ENCODE measurements around the gene C1GALT1C1L.
"Not testable (repeated sequence)": the region's sequence is repeated elsewhere in the genome, so short reads cannot be mapped to it uniquely, and the experiment has no call there.

C1GALT1C1L gene

GRCh38 chr2:43676322-43677050, at the start of gene C1GALT1C1L:
Gene C1GALT1C1L, minus strand, starts transcription at chr2:43676429. Its CDS starts 107 bp downstream, at chr2:43676322.
- DNase-seq (ENCODE audit: low read depth in 2 of 2), result peak in 1 of 2 donors; percentile 5

- no peak for DNase-seq (ENCODE audit: low read depth in 2 of 2)
Measured at GRCh38 chr2:43725711-43726246, 49.5 kb upstream of the C1GALT1C1L start.

- no peak for DNase-seq (ENCODE audit: low read depth in 2 of 2)
Measured at GRCh38 chr2:43724728-43725526, 48.7 kb upstream of the C1GALT1C1L start.

- no peak for DNase-seq (ENCODE audit: low read depth in 2 of 2)
Measured at GRCh38 chr2:43718530-43719124, 42.4 kb upstream of the C1GALT1C1L start.

- no peak for DNase-seq (ENCODE audit: low read depth in 2 of 2)
Measured at GRCh38 chr2:43717322-43717721, 41.1 kb upstream of the C1GALT1C1L start.

- DNase-seq (ENCODE audit: low read depth in 2 of 2), result no peak
Measured at GRCh38 chr2:43715300-43716098, 39.3 kb upstream of the C1GALT1C1L start.

GRCh38 chr2:43714164-43714563, 37.9 kb upstream of the C1GALT1C1L start:
- no peak for DNase-seq (ENCODE audit: low read depth in 2 of 2)

- DNase-seq (ENCODE audit: low read depth in 2 of 2), result no peak
Measured at GRCh38 chr2:43710866-43711265, 34.6 kb upstream of the C1GALT1C1L start.

- no peak for DNase-seq (ENCODE audit: low read depth in 2 of 2)
Measured at GRCh38 chr2:43708891-43709290, 32.7 kb upstream of the C1GALT1C1L start.

GRCh38 chr2:43708178-43708577, 31.9 kb upstream of the C1GALT1C1L start:
- DNase-seq (ENCODE audit: low read depth in 2 of 2), result no peak

GRCh38 chr2:43707255-43708015, 31.2 kb upstream of the C1GALT1C1L start:
- DNase-seq (ENCODE audit: low read depth in 2 of 2), result no peak

GRCh38 chr2:43701111-43701510, 24.9 kb upstream of the C1GALT1C1L start:
- DNase-seq (ENCODE audit: low read depth in 2 of 2), result no peak

GRCh38 chr2:43699761-43700160, 23.5 kb upstream of the C1GALT1C1L start:
- DNase-seq (ENCODE audit: low read depth in 2 of 2), result no peak

- not testable (repeated sequence) for DNase-seq (ENCODE audit: low read depth in 2 of 2)
Measured at GRCh38 chr2:43698140-43698539, 21.9 kb upstream of the C1GALT1C1L start.

GRCh38 chr2:43692428-43692994, 16.3 kb upstream of the C1GALT1C1L start:
- no peak for DNase-seq (ENCODE audit: low read depth in 2 of 2)

- DNase-seq (ENCODE audit: low read depth in 2 of 2), result no peak
Measured at GRCh38 chr2:43689999-43690398, 13.8 kb upstream of the C1GALT1C1L start.

- DNase-seq (ENCODE audit: low read depth in 2 of 2), result no peak
Measured at GRCh38 chr2:43685357-43685756, 9.1 kb upstream of the C1GALT1C1L start.

- not testable (repeated sequence) for DNase-seq (ENCODE audit: low read depth in 2 of 2)
Measured at GRCh38 chr2:43677783-43678182, 1.6 kb upstream of the C1GALT1C1L start.

- DNase-seq (ENCODE audit: low read depth in 2 of 2), result no peak
Measured at GRCh38 chr2:43675646-43676321, 445 bp downstream of the C1GALT1C1L start.

GRCh38 chr2:43657241-43657640, 19.0 kb downstream of the C1GALT1C1L start:
- no peak for DNase-seq (ENCODE audit: low read depth in 2 of 2)
